Astrocyte (in vitro differentiated cells and primary cell): ENCODE data around the gene NFATC3. TPM values are rescaled to one million over a fixed set of nuclear protein-coding genes. Genes with fewer than 3 reads are reported as not detected.
"Not testable (repeated sequence)": the region's sequence is repeated elsewhere in the genome, so short reads cannot be mapped to it uniquely, and the experiment has no call there.

Experiments
- DNase-seq: peaks from one replicate; pipeline ENCODE4 v3.0.0-alpha.2; 2010; ENCODE audit warnings: low read depth
- FAIRE-seq: peaks from 2 replicates; lab custom pipeline; 2011; peaks lifted over from hg19 to GRCh38; lab: Jason Lieb, UNC
- H2AFZ ChIP-seq: 2 replicates; pipeline ENCODE4 v1.6.0; 2012; ENCODE audit warnings: low read depth, low read length, inconsistent platforms
- H3K27ac ChIP-seq: 2 replicates; pipeline ENCODE4 v1.5.1; 2011; ENCODE audit warnings: low read depth, low read length, inconsistent platforms
- H3K27me3 ChIP-seq: 2 replicates; pipeline ENCODE4 v1.6.0; 2011; ENCODE audit warnings: low read length, inconsistent platforms; ENCODE audit not compliant: insufficient read depth
- H3K36me3 ChIP-seq: 2 replicates; pipeline ENCODE4 v1.5.1; 2011; ENCODE audit warnings: low read length, inconsistent platforms; ENCODE audit not compliant: insufficient read depth
- H3K4me1 ChIP-seq: 2 replicates; pipeline ENCODE4 v1.5.1; 2011; ENCODE audit warnings: low read length, inconsistent platforms; ENCODE audit not compliant: insufficient read depth
- H3K4me2 ChIP-seq: 2 replicates; pipeline ENCODE4 v1.6.0; 2012; ENCODE audit warnings: low read length, inconsistent platforms
- H3K4me3 ChIP-seq: 2 replicates; pipeline ENCODE4 v1.5.1; 2011; ENCODE audit warnings: low read depth, mild to moderate bottlenecking, low read length, inconsistent platforms; ENCODE audit not compliant: insufficient read depth
- H3K79me2 ChIP-seq: 2 replicates; pipeline ENCODE4 v1.6.0; 2012; ENCODE audit warnings: mild to moderate bottlenecking, low read length, inconsistent platforms; ENCODE audit not compliant: insufficient read depth
- H3K9ac ChIP-seq: 2 replicates; pipeline ENCODE4 v1.6.0; 2012; ENCODE audit warnings: mild to moderate bottlenecking, low read length, inconsistent platforms
- H3K9me3 ChIP-seq: 2 replicates; pipeline ENCODE4 v1.5.1; 2012; ENCODE audit warnings: low read depth, mild to moderate bottlenecking, low read length, inconsistent platforms; ENCODE audit not compliant: insufficient read depth
- H4K20me1 ChIP-seq: 2 replicates; pipeline ENCODE4 v1.6.0; 2012; ENCODE audit warnings: low read length, inconsistent platforms; ENCODE audit not compliant: insufficient read depth
- H3K27ac Mint-ChIP-seq: one replicate; pipeline ENCODE4 v1.8.0; 2021; ENCODE audit warnings: mild to moderate bottlenecking, mixed read lengths; ENCODE audit not compliant: unreplicated experiment
- H3K27me3 Mint-ChIP-seq: one replicate; pipeline ENCODE4 v1.8.0; 2021; ENCODE audit warnings: low read depth, mixed read lengths; ENCODE audit not compliant: unreplicated experiment
- H3K36me3 Mint-ChIP-seq: one replicate; pipeline ENCODE4 v1.8.0; 2021; ENCODE audit warnings: low read depth, mixed read lengths; ENCODE audit not compliant: unreplicated experiment
- H3K4me1 Mint-ChIP-seq: one replicate; pipeline ENCODE4 v1.8.0; 2021; ENCODE audit warnings: low read depth, mixed read lengths; ENCODE audit not compliant: unreplicated experiment
- H3K4me3 Mint-ChIP-seq: one replicate; pipeline ENCODE4 v1.8.0; 2021; ENCODE audit warnings: mild to moderate bottlenecking, moderate library complexity, mixed read lengths; ENCODE audit not compliant: unreplicated experiment
- H3K9me3 Mint-ChIP-seq: one replicate; pipeline ENCODE4 v1.8.0; 2021; ENCODE audit warnings: mild to moderate bottlenecking, mixed read lengths; ENCODE audit not compliant: unreplicated experiment
- EZH2 ChIP-seq: IDR thresholded peaks from 2 replicates; pipeline ENCODE4 v1.6.1; 2012; ENCODE audit warnings: mild to moderate bottlenecking, low read length, inconsistent platforms; ENCODE audit not compliant: insufficient read depth
- total RNA-seq: library from RNA; stranded (reverse); gene quantifications from 2 replicates; pipeline ENCODE4 v1.2.1, GENCODE V29; 2021
- TF ChIP-seq, protein P1 (sequence below): IDR thresholded peaks from 2 replicates; pipeline ENCODE4 v1.5.1; 2011; ENCODE audit warnings: low read depth, mild to moderate bottlenecking, inconsistent platforms, low read length, moderate library complexity; ENCODE audit not compliant: insufficient read depth

Gene NFATC3
- total RNA-seq, 1 donor from 2014 or later, result 34.0 TPM

GRCh38 chr16:68115851-68116250 is 30.7 kb downstream of the NFATC3 start:
- Histone ChIP-seq H3K4me1 (no peaks in the 10 kb centered on the region), H4K20me1 (peaks cover 75% of the 10 kb centered on the region), H3K27ac (no peak overlapping the region), H3K79me2 (peaks cover 81% of the 10 kb centered on the region), H3K9ac (no peak overlapping the region), H2AFZ (no peak overlapping the region), H3K36me3 (no peaks in the 10 kb centered on the region), H3K4me3 (no peak overlapping the region), H3K9me3 (no peaks in the 10 kb centered on the region), H3K27me3 (no peaks in the 10 kb centered on the region), H3K4me2 (no peak overlapping the region)
- no peaks in the 10 kb centered on the region for H3K27me3 Mint-ChIP-seq
- no peak overlapping the region for H3K4me3 Mint-ChIP-seq
- no peak for DNase-seq
- H3K9me3 Mint-ChIP-seq, result peaks cover 10% of the 10 kb centered on the region
- H3K4me1 Mint-ChIP-seq, result peaks cover 1% of the 10 kb centered on the region
- no peak overlapping the region for H3K27ac Mint-ChIP-seq
- FAIRE-seq, result no peak
- H3K36me3 Mint-ChIP-seq, result no peaks in the 10 kb centered on the region
- TF ChIP-seq EZH2, result no peak
- TF ChIP-seq, protein P1, sequence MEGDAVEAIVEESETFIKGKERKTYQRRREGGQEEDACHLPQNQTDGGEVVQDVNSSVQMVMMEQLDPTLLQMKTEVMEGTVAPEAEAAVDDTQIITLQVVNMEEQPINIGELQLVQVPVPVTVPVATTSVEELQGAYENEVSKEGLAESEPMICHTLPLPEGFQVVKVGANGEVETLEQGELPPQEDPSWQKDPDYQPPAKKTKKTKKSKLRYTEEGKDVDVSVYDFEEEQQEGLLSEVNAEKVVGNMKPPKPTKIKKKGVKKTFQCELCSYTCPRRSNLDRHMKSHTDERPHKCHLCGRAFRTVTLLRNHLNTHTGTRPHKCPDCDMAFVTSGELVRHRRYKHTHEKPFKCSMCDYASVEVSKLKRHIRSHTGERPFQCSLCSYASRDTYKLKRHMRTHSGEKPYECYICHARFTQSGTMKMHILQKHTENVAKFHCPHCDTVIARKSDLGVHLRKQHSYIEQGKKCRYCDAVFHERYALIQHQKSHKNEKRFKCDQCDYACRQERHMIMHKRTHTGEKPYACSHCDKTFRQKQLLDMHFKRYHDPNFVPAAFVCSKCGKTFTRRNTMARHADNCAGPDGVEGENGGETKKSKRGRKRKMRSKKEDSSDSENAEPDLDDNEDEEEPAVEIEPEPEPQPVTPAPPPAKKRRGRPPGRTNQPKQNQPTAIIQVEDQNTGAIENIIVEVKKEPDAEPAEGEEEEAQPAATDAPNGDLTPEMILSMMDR, result no peak

DNA sequence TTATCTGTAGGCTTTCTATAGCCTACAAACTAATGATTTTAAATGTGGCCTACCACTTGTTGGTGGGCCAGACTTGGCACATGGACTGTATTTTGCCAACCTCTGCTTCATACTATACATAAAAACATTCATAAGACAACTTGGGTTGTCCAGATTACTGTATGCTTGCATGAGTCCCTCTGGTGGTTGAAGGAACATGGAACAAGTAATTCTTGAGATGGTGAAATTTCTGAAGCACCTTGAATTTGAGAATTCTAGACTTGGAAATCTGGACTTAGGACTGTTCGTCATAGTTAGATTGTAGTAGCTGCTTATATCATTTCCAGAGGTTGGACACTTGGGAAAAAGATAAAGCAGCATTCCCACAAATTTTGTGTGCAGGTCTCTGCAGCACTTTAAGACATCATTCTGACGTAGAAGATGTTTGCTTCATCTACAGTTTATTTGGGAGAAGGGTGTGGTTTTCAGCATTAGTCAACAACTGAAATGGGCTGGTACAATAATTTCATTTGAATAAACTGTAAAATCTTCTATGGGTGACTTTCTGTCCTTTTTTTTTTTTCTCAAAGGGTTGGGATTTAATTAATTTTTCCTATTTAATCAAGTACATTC is 31.2 kb downstream of the NFATC3 start:
- peaks cover 72% of the 10 kb centered on the region for H4K20me1 ChIP-seq
- H3K4me1 ChIP-seq, result no peaks in the 10 kb centered on the region
- no peak overlapping the region for H3K9ac ChIP-seq
- Mint-ChIP-seq H3K36me3 (no peaks in the 10 kb centered on the region), H3K4me3 (no peak overlapping the region), H3K27me3 (no peaks in the 10 kb centered on the region), H3K9me3 (peaks cover 5% of the 10 kb centered on the region), H3K4me1 (peaks cover 1% of the 10 kb centered on the region), H3K27ac (no peak overlapping the region)
- no peaks in the 10 kb centered on the region for H3K27me3 ChIP-seq
- DNase-seq, result peak; percentile 13
- no peak overlapping the region for H3K27ac ChIP-seq
- H3K36me3 ChIP-seq, result no peaks in the 10 kb centered on the region
- peak; percentile 29 for FAIRE-seq
- no peak overlapping the region for H3K4me3 ChIP-seq
- H3K4me2 ChIP-seq, result no peak overlapping the region
- no peak overlapping the region for H2AFZ ChIP-seq
- H3K9me3 ChIP-seq, result no peaks in the 10 kb centered on the region
- H3K79me2 ChIP-seq, result peaks cover 80% of the 10 kb centered on the region
- no peak for TF ChIP-seq EZH2
- TF ChIP-seq, protein P1, result peak; percentile 42

GRCh38 chr16:68117884-68118283 is 32.7 kb downstream of the NFATC3 start:
- no peak overlapping the region for H3K9ac ChIP-seq
- no peak overlapping the region for H3K27ac Mint-ChIP-seq
- no peak overlapping the region for H2AFZ ChIP-seq
- peaks cover under 1% of the 10 kb centered on the region for H3K9me3 Mint-ChIP-seq
- no peaks in the 10 kb centered on the region for H3K27me3 Mint-ChIP-seq
- no peaks in the 10 kb centered on the region for H3K9me3 ChIP-seq
- H3K4me2 ChIP-seq, result no peak overlapping the region
- H3K36me3 ChIP-seq, result peaks cover 2% of the 10 kb centered on the region
- H3K4me3 Mint-ChIP-seq, result no peak overlapping the region
- H3K4me1 ChIP-seq, result no peaks in the 10 kb centered on the region
- H3K79me2 ChIP-seq, result peaks cover 78% of the 10 kb centered on the region
- FAIRE-seq (no peak), DNase-seq (no peak)
- no peak overlapping the region for H3K4me3 ChIP-seq
- no peak for TF ChIP-seq EZH2
- TF ChIP-seq, protein P1, result no peak
- peaks cover 73% of the 10 kb centered on the region for H4K20me1 ChIP-seq
- peaks cover 1% of the 10 kb centered on the region for H3K4me1 Mint-ChIP-seq
- no peak overlapping the region for H3K27ac ChIP-seq
- no peaks in the 10 kb centered on the region for H3K36me3 Mint-ChIP-seq
- H3K27me3 ChIP-seq, result no peaks in the 10 kb centered on the region

DNA sequence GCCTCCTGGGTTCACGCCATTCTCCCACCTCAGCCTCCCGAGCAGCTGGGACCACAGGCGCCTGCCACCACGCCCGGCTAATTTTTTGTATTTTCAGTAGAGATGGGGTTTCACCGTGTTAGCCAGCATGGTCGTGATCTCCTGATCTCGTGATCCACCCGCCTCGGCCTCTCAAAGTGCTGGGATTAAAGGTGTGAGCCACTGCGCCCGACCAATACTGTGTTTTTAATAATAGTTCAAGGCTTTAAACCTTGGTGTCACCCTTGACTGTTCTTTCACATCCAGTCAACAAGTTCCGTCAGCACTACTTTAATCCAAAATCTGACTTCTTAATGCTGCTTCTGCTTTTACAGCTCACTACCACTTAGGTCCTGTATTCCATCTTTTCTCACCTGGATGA is 33.8 kb downstream of the NFATC3 start:
- H3K27me3 ChIP-seq, DNase-seq, H3K4me1 Mint-ChIP-seq, H3K9me3 Mint-ChIP-seq, H3K4me3 ChIP-seq, H3K9ac ChIP-seq, H3K4me3 Mint-ChIP-seq, H2AFZ ChIP-seq, H3K4me2 ChIP-seq, H3K27ac Mint-ChIP-seq, H3K27me3 Mint-ChIP-seq, H3K36me3 Mint-ChIP-seq, H3K9me3 ChIP-seq, H3K36me3 ChIP-seq, H3K4me1 ChIP-seq, H3K27ac ChIP-seq, FAIRE-seq: not testable (repeated sequence)
- Histone ChIP-seq H4K20me1 (peaks cover 64% of the 10 kb centered on the region), H3K79me2 (peaks cover 72% of the 10 kb centered on the region)
